HG02798 (cell line): ENCODE results near the gene RADIL.
"Not testable (repeated sequence)": the region's sequence is repeated elsewhere in the genome, so short reads cannot be mapped to it uniquely, and the experiment has no call there.

Source experiments
- ATAC-seq: cut with Tn5 transposase; IDR thresholded peaks from one replicate; pipeline ENCODE4 v1.9.1; 2021; ENCODE audit warnings: mild to moderate bottlenecking; ENCODE audit not compliant: unreplicated experiment, poor library complexity

The RADIL gene

DNA sequence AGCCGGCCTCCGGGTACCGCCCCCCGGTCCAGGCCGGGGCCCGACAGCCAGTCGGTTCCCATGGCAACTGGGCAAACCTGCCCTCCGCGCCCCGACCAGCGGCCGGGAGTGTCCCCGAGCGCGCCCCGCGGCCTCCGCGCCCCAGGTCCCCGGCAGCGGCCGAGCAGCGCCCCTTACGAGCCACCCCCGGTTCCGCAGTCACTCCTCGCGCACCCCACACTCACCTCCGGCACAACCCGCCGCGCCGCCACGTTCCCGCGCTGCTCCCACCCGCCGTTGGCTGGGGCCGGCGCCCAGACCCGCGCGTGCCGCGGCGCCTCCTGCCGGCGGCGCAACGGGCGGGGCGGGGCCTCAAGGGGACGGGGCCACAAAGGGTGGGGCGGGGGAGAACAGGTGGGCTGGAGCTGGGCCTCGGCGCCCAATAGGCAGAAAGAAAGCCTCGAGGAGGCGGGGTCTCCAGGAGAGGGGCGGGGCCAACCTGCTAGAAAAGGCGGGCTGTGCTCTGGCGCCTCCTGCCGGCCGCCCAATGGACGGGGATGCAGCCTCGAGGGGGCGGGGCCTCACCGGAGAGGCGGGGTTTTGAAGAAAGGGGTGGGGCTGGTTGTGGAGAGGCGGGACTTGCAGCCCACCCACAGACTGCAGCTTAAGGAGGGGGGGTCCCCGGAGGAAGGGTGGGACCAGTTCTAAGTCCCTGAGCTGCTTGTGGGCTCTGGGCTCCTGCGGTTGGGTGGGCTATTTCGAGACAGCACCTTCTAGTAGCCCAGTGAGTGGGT, at the start of gene RADIL:
RADIL (minus strand) TSS at position 345 of the 773 bp plus-strand sequence. CDS start 5,577 bp downstream, outside the sequence.
- peak; percentile 66 for ATAC-seq

DNA sequence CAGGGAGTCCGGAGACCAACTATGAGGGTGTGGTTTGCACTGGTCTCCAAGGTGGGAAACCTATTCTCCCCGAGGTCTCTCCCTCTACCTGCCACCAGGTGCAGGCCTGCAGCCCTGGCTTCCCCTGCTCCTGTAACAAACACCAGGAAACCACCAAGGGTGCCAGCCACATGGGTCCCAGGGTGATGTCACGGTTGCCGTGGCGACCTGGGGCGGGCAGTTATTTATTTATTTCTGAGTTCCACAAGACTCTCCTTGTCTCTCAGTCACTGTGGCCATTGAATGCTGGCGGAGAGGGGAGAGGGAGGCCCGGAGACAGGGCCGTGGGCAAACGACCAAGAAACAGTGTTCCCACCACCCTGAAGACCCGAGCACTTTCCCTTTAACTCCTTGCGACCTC, 48.4 kb upstream of the RADIL start:
- ATAC-seq, result no peak

GRCh38 chr7:4929005-4929404, 45.5 kb upstream of the RADIL start:
- no peak for ATAC-seq

DNA sequence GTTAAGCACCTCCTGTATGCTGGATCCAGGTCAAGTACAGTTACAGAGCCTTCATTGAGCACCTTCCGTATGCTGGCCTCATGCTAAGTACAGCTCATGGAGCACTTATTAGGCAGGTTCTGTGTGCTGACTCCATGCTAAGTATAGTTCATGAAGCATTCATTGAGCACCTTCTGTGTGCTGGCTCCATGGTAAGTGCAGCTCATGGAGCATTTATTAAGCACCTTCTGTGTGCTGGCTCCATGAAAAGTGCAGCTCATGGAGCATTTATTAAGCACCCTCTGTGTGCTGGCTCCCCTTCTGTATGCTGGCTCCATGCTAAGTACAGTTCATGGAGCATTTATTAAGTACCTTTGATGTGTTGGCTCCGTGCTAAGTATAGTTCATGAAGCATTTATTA, 44.9 kb upstream of the RADIL start:
- no peak for ATAC-seq

- ATAC-seq, result no peak
Measured at GRCh38 chr7:4919969-4920766, 36.7 kb upstream of the RADIL start.

- ATAC-seq, result no peak
Measured at GRCh38 chr7:4916113-4916512, 32.6 kb upstream of the RADIL start.

- ATAC-seq, result no peak
Measured at GRCh38 chr7:4911111-4911828, 27.8 kb upstream of the RADIL start.

GRCh38 chr7:4906682-4907081, 23.2 kb upstream of the RADIL start:
- ATAC-seq, result no peak

GRCh38 chr7:4905171-4905570, 21.7 kb upstream of the RADIL start:
- ATAC-seq, result no peak

GRCh38 chr7:4904346-4904745, 20.8 kb upstream of the RADIL start:
- ATAC-seq, result no peak

DNA sequence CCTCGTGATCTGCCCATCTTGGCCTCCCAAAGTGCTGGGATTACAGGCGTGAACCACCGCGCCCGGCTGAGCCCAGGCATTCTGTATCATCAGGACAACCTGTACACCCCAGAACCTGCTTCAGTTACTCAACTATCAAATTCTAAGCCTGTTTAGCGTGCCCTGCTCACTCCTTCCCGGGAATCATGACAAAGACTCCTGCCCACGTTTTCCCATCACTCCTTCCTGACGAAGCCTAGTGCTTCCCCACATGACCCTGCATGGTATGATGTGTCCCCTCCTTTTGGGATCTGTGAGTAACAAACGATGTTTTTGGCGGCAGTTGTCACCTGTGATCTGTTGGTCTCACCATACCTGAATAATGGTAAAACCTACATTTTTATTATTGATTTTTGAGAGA, 12.2 kb upstream of the RADIL start:
- no peak for ATAC-seq

- no peak for ATAC-seq
Measured at GRCh38 chr7:4894482-4894881, 11.0 kb upstream of the RADIL start.

DNA sequence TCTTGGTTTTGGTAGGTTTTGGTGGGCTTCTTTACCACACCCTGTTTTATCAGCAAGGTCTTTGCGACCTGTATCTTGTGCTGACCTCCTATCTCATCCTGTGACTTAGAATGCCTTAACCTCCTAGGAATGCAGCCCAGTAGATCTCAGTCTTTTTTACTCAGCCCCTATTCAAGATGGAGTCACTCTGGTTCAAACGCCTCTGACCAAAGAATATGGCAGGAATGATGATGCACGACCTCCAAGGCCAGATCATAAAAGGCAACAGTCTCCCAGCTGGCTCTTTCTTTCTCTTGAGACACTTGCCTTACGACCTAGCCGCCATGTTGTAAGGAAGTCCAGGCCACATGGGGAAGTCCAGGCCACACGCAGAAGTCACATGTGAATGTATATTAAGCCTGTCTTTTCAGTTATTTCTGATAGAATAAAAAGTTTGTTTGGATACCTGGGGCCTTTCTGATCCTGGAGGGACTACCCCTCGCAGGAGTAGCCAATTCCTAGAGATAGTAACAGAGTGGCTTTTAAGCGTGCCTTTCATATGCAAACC, 10.5 kb upstream of the RADIL start:
- no peak for ATAC-seq

DNA sequence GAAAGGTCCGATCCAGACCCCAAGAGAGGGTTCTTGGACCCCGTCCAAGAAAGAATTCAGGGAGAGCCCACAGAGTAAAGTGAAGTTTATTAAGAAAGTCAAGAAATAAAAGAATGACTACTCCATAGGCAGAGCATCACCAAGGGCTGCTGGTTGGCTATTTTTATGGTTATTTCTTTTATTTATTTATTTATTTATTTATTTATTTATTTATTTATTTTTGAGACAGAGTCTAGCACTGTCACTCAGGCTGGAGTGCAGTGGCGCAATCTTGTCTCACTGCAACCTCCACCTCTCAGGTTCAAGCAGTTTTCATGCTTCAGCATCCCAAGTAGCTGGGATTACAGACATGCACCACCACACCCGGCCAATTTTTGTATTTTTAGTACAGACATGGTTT, 9.7 kb upstream of the RADIL start:
- not testable (repeated sequence) for ATAC-seq

GRCh38 chr7:4891522-4891921, 8.0 kb upstream of the RADIL start:
- ATAC-seq, result not testable (repeated sequence)

DNA sequence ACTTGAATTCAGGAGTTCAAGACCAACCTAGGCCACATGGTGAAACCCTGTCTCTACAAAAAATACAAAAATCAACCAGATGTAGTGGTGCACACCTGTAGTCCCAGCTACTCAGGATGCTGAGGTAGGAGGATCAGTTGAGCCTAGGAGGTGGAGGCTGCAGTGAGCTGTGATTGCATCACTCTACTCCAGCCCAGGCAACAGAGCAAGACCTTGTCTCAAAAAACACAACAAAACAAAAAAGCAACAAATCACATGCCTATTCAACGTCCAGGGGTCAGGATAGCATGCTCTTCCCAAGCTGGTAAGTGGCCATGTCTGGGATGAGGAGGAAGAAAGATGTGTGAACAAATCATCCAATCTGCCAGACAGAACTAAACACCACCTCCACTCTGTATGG, 6.2 kb upstream of the RADIL start:
- ATAC-seq, result no peak

- no peak for ATAC-seq
Measured at GRCh38 chr7:4888161-4888560, 4.6 kb upstream of the RADIL start.

DNA sequence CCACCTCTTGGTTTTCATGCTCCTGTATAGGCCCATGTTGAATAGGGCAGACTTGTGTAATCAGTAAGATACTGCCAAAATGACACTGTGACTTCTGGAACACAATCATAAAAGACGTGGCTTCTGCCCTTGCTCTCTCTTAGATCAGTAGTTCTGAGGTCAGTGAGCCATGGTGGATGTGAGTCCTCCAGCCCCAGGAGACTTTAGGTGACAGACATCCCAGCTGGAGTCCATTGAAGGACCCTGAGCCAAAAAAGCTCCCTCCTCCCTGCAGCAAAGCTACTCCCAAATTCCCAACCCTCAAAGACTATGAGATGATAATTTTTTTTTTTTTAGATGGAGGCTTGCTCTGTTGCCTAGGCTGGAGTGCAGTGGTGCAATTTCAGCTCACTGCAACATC, 3.2 kb upstream of the RADIL start:
- ATAC-seq, result no peak

- ATAC-seq, result no peak
Measured at GRCh38 chr7:4885317-4885807, 1.8 kb upstream of the RADIL start.

DNA sequence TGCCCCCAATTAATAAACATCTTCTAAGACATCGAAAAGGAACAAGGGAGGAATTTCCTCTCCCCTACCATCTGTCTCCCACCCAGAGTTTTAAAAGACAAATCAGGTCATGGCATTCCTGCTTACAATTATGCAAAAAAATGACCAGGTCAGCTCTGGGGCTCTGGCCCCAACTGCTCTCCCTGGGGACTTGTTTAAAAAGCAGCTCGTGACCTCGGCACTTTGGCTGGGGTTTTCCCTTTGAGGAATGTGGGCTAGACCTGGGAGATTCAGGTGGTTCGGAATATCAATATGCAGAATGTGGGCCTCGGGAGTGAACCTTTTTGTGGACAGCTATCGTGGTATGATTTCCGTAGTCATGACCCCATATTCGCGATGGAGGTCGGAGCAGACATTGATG, 648 bp upstream of the RADIL start:
- ATAC-seq, result no peak

DNA sequence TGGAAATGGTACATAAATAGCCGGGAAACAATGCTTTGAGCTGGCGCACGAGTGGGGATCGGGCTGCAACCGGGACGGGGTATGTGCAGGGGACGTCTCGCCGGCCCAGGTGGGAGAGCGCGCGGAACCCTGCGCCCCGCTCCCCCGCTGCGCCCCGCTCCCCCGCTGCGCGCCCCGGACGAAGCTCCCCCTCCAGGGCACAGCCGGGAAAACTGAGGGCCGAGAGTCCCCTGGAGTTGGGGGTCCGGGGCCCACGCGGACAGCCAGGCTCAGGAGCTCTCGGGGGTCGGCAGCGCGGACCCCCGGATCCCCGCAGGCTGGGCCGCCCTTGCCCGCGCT, 514 bp downstream of the RADIL start:
- peak; percentile 7 for ATAC-seq
